ENCODE data around the gene NTF3.
A peak's percentile ranks its signal among the peaks of the same experiment; 100 is the strongest.

Gene NTF3

GRCh38 chr12:5409619-5410018, 22.3 kb upstream of the NTF3 start:
- TF ChIP-seq, protein P1, sequence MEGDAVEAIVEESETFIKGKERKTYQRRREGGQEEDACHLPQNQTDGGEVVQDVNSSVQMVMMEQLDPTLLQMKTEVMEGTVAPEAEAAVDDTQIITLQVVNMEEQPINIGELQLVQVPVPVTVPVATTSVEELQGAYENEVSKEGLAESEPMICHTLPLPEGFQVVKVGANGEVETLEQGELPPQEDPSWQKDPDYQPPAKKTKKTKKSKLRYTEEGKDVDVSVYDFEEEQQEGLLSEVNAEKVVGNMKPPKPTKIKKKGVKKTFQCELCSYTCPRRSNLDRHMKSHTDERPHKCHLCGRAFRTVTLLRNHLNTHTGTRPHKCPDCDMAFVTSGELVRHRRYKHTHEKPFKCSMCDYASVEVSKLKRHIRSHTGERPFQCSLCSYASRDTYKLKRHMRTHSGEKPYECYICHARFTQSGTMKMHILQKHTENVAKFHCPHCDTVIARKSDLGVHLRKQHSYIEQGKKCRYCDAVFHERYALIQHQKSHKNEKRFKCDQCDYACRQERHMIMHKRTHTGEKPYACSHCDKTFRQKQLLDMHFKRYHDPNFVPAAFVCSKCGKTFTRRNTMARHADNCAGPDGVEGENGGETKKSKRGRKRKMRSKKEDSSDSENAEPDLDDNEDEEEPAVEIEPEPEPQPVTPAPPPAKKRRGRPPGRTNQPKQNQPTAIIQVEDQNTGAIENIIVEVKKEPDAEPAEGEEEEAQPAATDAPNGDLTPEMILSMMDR (IDR thresholded peaks at IDR 0.05; ENCODE audit: low read depth, low read length): no peak
- H3K4me3 ChIP-seq (ENCODE audit: low read depth, low read length): no peak overlapping the region

- TF ChIP-seq, protein P1 (IDR thresholded peaks at IDR 0.05; ENCODE audit: low read depth, low read length): no peak
- no peak overlapping the region for H3K4me3 ChIP-seq (ENCODE audit: low read depth, low read length)
Measured at GRCh38 chr12:5416571-5416970, 15.3 kb upstream of the NTF3 start.

DNA sequence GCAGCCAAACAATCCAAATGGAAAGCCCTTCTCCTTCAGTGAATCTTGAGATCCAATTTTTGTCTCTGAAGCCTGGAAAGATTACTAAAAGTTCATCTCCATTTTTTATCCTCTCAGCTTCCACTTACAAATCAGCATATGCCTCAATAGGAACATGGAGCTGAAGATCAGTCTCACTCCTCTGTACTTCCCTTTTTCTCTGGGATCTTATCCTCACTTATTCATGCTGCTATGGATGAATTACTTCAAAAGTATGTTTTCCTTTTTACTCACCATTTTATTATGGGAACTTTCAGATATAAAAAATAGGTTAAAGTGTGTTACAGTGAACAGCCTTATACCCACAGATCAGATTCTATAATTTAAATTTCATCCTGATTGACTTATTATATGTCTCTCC, 14.4 kb upstream of the NTF3 start:
- no peak overlapping the region for H3K4me3 ChIP-seq (ENCODE audit: low read depth, low read length)
- TF ChIP-seq, protein P1 (IDR thresholded peaks at IDR 0.05; ENCODE audit: low read depth, low read length): no peak

GRCh38 chr12:5428332-5429221, 3.3 kb upstream of the NTF3 start:
- TF ChIP-seq, protein P1 (IDR thresholded peaks at IDR 0.05; ENCODE audit: low read depth, low read length): peak; percentile 56; the same call in 1 of the 2 replicates
- no peak overlapping the region for H3K4me3 ChIP-seq (ENCODE audit: low read depth, low read length)

DNA sequence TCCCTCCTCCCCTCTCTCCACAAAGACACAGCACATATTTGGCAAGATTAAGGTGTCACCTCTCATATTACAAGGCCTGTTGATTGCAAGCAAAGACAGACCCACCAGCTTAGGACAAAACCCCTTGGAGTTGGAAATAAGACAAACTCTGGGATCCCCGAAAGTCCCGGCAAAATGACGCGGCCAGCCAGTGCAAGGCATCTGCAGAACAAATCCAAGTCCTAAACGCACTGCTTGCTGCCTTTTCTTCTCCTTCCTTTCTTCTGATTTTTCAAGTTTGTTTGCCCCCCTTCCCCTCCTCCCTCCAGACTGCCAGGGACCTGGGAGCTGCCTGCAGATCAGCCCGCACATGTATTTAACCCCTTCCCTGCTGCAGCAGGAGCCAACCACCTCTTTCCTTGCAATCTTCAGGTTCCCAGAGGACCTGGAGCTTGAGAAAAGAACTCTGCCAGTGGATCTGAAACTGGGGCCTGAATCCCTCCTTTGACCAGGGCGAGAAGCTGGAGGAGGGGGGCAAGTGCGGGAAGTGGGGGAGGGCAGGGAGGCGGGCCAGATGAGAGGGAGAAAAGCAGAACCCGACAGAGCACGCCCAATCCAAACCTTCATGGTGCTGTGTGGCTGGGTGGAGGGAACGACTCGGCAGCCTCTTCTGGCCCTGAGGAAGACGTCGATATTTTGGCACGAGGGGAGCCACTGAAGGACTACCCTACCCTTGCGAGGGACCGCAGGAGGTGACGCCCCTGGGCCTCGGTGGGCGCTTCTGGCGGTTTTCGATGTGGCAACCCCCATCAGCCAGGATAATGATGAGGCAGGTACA, 2.0 kb upstream of the NTF3 start:
- H3K4me3 ChIP-seq (ENCODE audit: low read depth, low read length): peak overlapping the region; percentile 86
- TF ChIP-seq, protein P1 (IDR thresholded peaks at IDR 0.05; ENCODE audit: low read depth, low read length): no peak

DNA sequence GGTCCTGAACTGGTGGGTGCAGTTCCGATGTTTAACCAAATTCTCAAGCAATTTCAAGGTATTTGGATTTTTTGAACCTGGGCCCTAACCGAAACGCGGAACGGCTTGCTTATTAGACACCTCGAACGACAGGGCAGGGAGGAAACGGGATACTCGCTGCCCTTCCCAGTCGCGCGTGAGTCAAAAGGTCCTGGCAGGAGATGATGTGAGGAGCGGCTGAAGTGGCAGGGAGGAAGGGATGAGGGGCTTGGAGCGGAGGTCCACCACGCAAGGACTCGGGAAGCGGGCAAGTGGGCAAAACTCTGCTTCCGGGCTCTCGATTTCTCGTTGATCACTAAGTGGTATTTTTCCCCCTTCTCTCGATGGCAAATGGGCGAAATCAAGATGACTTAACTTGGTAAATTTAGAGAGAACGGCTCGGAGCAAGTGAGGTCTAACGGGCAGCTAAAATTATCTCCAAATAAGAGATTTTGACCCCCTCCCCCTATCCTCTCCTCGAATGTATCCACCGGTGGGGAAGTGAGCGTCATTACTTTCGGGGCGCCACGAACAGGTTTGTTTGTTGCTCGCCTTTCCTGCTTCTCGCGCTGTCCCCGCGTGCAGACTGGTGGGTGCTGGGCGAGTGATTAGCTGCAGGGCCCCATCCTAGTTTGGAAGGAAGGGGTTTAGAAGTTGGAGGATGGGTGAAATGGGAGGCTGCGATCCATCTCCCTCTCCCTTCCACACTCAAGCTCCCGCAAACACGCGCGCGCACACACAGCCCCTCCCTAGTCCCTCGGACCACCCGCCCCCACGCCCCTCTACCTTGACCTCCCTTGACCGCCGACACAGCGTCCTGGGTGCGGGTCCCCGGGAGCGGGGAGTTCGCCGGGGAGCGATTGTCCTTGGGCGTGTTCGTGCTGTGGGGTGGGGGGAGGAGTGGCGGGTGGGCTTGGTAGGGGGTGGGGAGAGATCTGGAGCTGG, 986 bp upstream of the NTF3 start:
- peak overlapping the region; percentile 86 for H3K4me3 ChIP-seq (ENCODE audit: low read depth, low read length)
- TF ChIP-seq, protein P1 (IDR thresholded peaks at IDR 0.05; ENCODE audit: low read depth, low read length): no peak

Data from WI38 (cell line).